ENCODE results near the gene SAMD3. TPM values are rescaled to one million over a fixed set of nuclear protein-coding genes. Genes with fewer than 3 reads are reported as not detected.

Gene SAMD3
- total RNA-seq, 1 donor from 2014 or later: not detected

DNA sequence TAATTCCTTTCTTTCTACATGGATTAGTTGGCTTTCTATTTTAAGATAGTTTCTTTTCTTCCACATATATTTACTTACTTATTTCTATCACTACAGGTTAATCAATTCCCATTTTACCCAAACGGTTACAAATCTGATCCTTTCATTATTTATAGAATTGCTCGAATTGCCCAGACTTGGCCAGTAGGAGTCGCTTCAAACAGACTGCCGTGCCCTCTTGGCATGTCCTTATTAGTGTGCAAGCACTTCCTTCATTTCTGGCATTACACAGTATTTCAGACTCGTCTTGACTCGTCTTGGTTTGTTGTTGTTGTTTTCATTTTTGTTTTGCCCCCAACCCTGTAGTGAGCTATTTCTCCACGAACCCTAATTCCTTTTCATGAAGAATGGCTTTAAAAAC is 74.6 kb downstream of the SAMD3 start:
- Histone ChIP-seq H3K4me3 (no peak overlapping the region), H3K9me3 (no peaks in the 10 kb centered on the region), H3K27ac (no peak overlapping the region), H3K27me3 (no peaks in the 10 kb centered on the region), H3K36me3 (peaks cover 3% of the 10 kb centered on the region in 2 donors), H3K4me1 (no peaks in the 10 kb centered on the region)
- TF ChIP-seq, protein P1, sequence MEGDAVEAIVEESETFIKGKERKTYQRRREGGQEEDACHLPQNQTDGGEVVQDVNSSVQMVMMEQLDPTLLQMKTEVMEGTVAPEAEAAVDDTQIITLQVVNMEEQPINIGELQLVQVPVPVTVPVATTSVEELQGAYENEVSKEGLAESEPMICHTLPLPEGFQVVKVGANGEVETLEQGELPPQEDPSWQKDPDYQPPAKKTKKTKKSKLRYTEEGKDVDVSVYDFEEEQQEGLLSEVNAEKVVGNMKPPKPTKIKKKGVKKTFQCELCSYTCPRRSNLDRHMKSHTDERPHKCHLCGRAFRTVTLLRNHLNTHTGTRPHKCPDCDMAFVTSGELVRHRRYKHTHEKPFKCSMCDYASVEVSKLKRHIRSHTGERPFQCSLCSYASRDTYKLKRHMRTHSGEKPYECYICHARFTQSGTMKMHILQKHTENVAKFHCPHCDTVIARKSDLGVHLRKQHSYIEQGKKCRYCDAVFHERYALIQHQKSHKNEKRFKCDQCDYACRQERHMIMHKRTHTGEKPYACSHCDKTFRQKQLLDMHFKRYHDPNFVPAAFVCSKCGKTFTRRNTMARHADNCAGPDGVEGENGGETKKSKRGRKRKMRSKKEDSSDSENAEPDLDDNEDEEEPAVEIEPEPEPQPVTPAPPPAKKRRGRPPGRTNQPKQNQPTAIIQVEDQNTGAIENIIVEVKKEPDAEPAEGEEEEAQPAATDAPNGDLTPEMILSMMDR (IDR thresholded peaks at IDR 0.05): no peak
- intact Hi-C loops (cut with DNase I): no loop called here
- no peak for DNase-seq (ENCODE audit: low spot score in 2 of 2)

DNA sequence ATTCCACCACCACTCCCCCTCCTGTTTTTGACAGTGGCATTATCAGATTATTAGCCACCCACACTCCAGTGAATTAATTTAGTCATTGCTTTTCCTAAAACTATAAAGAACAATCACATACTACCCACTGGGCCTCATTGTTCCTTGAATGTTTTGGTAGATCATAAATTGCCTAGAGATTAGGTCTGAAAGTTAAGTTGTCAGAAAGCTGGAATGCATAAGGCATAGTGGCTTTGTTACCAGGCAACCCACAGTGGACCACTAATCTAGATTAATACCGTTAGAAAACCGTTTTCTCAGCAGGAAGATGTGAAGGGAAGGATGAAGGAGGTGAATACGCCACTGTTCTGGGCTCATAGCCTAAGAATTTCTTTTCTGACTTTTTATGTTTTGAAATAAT is 75.6 kb downstream of the SAMD3 start:
- intact Hi-C loops (cut with DNase I): no loop called here
- Histone ChIP-seq H3K27ac (no peak overlapping the region), H3K4me1 (no peaks in the 10 kb centered on the region)

DNA sequence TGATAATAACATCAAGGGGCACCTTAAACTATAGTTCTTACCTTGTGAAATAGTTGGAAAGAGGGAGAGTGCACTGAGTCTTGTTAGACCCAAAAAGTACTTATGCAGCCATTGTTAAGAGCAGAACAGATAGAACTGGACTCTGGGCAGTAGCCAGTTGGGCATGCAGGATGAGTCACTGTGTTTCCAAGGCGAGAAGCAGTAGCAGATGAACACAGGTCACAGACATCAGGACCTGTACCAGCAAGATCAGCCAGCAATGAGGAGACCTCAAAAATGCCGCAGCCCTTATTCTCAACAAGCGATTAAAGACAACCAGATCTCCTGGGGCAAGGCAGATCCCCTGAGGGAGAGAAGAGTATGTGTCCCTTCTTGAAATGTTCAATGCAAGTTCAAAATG is 79.0 kb downstream of the SAMD3 start:
- Histone ChIP-seq H3K9me3 (no peaks in the 10 kb centered on the region), H3K36me3 (peaks cover 3 to 13% of the 10 kb centered on the region in 2 donors), H3K27ac (no peak overlapping the region), H3K27me3 (no peaks in the 10 kb centered on the region), H3K4me1 (no peaks in the 10 kb centered on the region), H3K4me3 (no peak overlapping the region)
- TF ChIP-seq, protein P1 (IDR thresholded peaks at IDR 0.05): no peak
- no peak for DNase-seq (ENCODE audit: low spot score in 2 of 2)
- intact Hi-C loops (cut with DNase I): no loop called here

More for the DNA sequence above, 75.6 kb downstream of the SAMD3 start:
- no peaks in the 10 kb centered on the region for H3K9me3 ChIP-seq
- H3K36me3 ChIP-seq: peaks cover 3 to 9% of the 10 kb centered on the region in 2 donors
- H3K4me3 ChIP-seq: no peak overlapping the region
- TF ChIP-seq, protein P1 (IDR thresholded peaks at IDR 0.05): no peak
- no peak for DNase-seq (ENCODE audit: low spot score in 2 of 2)
- H3K27me3 ChIP-seq: no peaks in the 10 kb centered on the region

DNA sequence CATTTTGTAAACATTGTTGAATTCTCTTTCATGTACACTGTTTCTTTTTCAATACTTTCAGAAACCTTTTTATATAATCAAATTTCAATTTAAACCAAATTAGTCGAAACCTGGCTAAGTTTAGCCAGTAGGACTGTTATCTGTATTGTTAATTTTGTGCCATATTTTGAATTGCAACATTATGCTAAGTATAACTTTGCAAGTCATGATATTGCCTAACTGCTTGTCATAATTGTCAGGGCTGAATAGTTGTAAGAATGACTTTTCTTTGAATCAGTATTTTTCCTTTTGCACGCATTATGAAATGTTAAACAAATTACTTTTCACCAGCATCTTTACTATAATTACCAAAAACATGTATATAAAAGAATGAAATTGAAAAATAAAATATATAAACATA is 82.7 kb downstream of the SAMD3 start:
- H3K36me3 ChIP-seq: peaks cover 15 to 26% of the 10 kb centered on the region in 2 donors
- no peak overlapping the region for H3K4me3 ChIP-seq
- H3K4me1 ChIP-seq: no peaks in the 10 kb centered on the region
- DNase-seq (ENCODE audit: low spot score in 2 of 2): no peak
- TF ChIP-seq, protein P1 (IDR thresholded peaks at IDR 0.05): no peak
- H3K27me3 ChIP-seq: no peaks in the 10 kb centered on the region
- intact Hi-C loops (cut with DNase I): no loop called here
- no peaks in the 10 kb centered on the region for H3K9me3 ChIP-seq
- no peak overlapping the region for H3K27ac ChIP-seq

DNA sequence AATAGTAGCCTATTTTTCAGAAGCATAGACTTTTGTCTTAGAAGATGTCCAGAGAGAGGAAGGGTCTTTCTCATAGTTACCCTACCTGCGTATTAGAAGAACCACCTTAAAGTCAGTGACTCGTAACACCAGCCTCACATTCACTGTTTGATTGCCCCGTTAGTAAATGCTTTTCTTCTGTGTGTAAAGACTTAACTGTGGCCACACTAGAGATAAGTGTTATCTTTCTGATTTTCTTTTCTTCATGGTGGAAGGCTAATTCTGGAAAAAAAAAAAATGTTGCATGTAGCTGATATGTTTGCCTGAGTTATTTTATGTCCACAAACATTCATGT is 83.9 kb downstream of the SAMD3 start:
- no peaks in the 10 kb centered on the region for H3K4me1 ChIP-seq
- no peaks in the 10 kb centered on the region for H3K27me3 ChIP-seq
- H3K27ac ChIP-seq: no peak overlapping the region
- DNase-seq (ENCODE audit: low spot score in 2 of 2): no peak
- no peaks in the 10 kb centered on the region for H3K9me3 ChIP-seq
- TF ChIP-seq, protein P1 (IDR thresholded peaks at IDR 0.05): no peak
- peaks cover 15 to 30% of the 10 kb centered on the region in 2 donors for H3K36me3 ChIP-seq
- intact Hi-C loops (cut with DNase I): no loop called here
- H3K4me3 ChIP-seq: no peak overlapping the region
